ENCODE data around the gene VMAC. TPM values are rescaled to one million over a fixed set of nuclear protein-coding genes. Genes with fewer than 3 reads are reported as not detected.

The VMAC gene
- total RNA-seq, 1 donor from 2014 or later = 3.9 TPM

DNA sequence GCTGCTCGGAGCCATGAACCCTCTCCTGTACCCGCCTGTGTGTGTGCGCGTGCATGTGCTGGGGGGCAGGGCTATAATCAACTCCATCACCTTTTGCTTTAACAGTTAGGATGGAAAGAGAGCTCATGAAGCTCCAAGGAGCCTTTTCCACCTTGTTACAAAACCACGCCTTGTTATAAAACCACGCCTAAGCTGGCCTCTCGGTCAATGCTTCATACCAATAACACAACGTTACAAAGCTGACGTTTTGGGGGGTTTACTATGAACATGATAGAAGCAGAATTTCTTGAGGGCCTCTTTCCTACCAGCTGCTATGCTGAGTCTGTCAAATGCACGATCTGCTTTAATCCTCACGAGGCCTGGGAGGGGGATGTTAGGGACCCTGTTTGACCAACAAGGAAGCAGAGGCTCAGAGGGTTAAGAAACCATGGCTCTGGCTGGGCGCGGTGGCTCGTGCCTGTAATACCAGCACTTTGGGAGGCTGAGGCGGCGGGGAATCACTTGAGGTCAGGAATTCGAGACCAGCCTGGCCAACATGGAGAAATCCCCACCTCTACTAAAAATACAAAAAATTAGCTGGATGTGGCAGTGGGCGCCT is 21.3 kb downstream of the VMAC start:
- peaks cover 13% of the 10 kb centered on the region for H3K36me3 Mint-ChIP-seq (ENCODE audit: low read depth, unreplicated experiment)
- TF ChIP-seq CTCF (IDR thresholded peaks at IDR 0.05; ENCODE audit: insufficient read depth, low read depth, low read length) = no peak
- no peak for TF ChIP-seq EZH2 (IDR thresholded peaks at IDR 0.05; ENCODE audit: insufficient read depth, low read length)
- H3K4me1 Mint-ChIP-seq (ENCODE audit: low read depth, unreplicated experiment) = no peaks in the 10 kb centered on the region
- Histone ChIP-seq H3K36me3 (ENCODE audit: insufficient read depth, low read length) (peaks cover 38% of the 10 kb centered on the region), H3K4me3 (ENCODE audit: insufficient read depth, low read depth, low read length) (no peak overlapping the region), H3K27ac (ENCODE audit: low read depth, low read length) (no peak overlapping the region), H4K20me1 (ENCODE audit: insufficient read depth, low read length) (peaks cover 1% of the 10 kb centered on the region), H3K9ac (ENCODE audit: low read length) (no peak overlapping the region), H3K4me2 (ENCODE audit: low read length) (no peak overlapping the region), H3K27me3 (ENCODE audit: insufficient read depth, low read length) (no peaks in the 10 kb centered on the region), H3K4me1 (ENCODE audit: insufficient read depth, low read length) (no peaks in the 10 kb centered on the region), H2AFZ (ENCODE audit: low read depth, low read length) (no peak overlapping the region), H3K9me3 (ENCODE audit: insufficient read depth, low read depth, low read length) (no peaks in the 10 kb centered on the region), H3K79me2 (ENCODE audit: insufficient read depth, low read length) (no peaks in the 10 kb centered on the region)
- H3K27me3 Mint-ChIP-seq (ENCODE audit: low read depth, unreplicated experiment) = no peaks in the 10 kb centered on the region
- H3K9me3 Mint-ChIP-seq (ENCODE audit: unreplicated experiment) = no peaks in the 10 kb centered on the region
- H3K4me3 Mint-ChIP-seq (ENCODE audit: unreplicated experiment) = no peak overlapping the region
- FAIRE-seq (no peak), DNase-seq (ENCODE audit: low read depth) (no peak)
- H3K27ac Mint-ChIP-seq (ENCODE audit: unreplicated experiment) = no peak overlapping the region

DNA sequence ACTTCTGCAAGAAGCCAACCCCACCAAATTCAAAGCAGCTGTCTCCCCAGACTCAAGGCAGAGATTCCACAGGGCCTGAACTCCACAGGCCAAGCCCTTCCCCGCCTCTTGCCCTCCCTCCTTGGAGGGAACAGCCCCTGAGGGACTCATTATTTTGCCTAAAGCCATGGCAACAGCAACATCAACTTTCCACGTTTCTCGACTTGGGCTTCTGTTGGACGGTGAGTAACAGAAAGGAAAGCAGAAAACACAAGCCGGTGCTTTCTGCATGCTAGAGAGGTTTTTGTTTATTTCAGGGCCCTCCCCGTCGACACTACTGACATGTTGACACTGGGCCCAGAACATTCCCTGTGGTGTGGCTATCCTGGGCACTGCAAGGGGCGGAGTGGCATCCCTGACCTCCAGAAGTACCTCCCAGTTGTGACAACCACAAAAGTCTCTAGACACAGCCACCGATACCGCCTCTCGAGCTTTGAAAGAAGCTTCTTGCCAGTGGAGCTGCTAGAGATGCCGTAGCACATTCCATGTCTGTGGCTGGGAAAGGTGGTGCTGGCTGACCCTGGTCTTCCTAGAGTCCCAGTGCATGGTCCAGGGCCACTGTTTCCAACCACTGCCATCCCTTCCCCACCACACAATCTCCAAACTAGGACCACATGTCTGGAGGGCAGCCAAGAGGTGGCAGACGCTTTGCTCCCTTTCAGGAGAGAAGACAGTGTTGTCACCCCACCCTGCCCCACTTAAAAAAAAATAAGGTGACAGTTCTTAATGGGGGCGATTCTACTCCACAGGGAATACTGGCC is 22.2 kb downstream of the VMAC start:
- H3K4me3 ChIP-seq (ENCODE audit: insufficient read depth, low read depth, low read length) = no peak overlapping the region
- peaks cover 5% of the 10 kb centered on the region for H4K20me1 ChIP-seq (ENCODE audit: insufficient read depth, low read length)
- no peaks in the 10 kb centered on the region for H3K4me1 Mint-ChIP-seq (ENCODE audit: low read depth, unreplicated experiment)
- no peaks in the 10 kb centered on the region for H3K9me3 Mint-ChIP-seq (ENCODE audit: unreplicated experiment)
- H2AFZ ChIP-seq (ENCODE audit: low read depth, low read length) = no peak overlapping the region
- H3K4me2 ChIP-seq (ENCODE audit: low read length) = no peak overlapping the region
- peaks cover 37% of the 10 kb centered on the region for H3K36me3 ChIP-seq (ENCODE audit: insufficient read depth, low read length)
- FAIRE-seq (no peak), DNase-seq (ENCODE audit: low read depth) (no peak)
- no peaks in the 10 kb centered on the region for H3K27me3 Mint-ChIP-seq (ENCODE audit: low read depth, unreplicated experiment)
- no peak overlapping the region for H3K9ac ChIP-seq (ENCODE audit: low read length)
- H3K4me3 Mint-ChIP-seq (ENCODE audit: unreplicated experiment) = no peak overlapping the region
- H3K27ac ChIP-seq (ENCODE audit: low read depth, low read length) = no peak overlapping the region
- H3K79me2 ChIP-seq (ENCODE audit: insufficient read depth, low read length) = no peaks in the 10 kb centered on the region
- H3K27me3 ChIP-seq (ENCODE audit: insufficient read depth, low read length) = no peaks in the 10 kb centered on the region
- no peaks in the 10 kb centered on the region for H3K9me3 ChIP-seq (ENCODE audit: insufficient read depth, low read depth, low read length)
- TF ChIP-seq CTCF (IDR thresholded peaks at IDR 0.05; ENCODE audit: insufficient read depth, low read depth, low read length) (no peak), EZH2 (IDR thresholded peaks at IDR 0.05; ENCODE audit: insufficient read depth, low read length) (no peak)
- H3K4me1 ChIP-seq (ENCODE audit: insufficient read depth, low read length) = no peaks in the 10 kb centered on the region
- H3K27ac Mint-ChIP-seq (ENCODE audit: unreplicated experiment) = no peak overlapping the region
- peaks cover 11% of the 10 kb centered on the region for H3K36me3 Mint-ChIP-seq (ENCODE audit: low read depth, unreplicated experiment)

DNA sequence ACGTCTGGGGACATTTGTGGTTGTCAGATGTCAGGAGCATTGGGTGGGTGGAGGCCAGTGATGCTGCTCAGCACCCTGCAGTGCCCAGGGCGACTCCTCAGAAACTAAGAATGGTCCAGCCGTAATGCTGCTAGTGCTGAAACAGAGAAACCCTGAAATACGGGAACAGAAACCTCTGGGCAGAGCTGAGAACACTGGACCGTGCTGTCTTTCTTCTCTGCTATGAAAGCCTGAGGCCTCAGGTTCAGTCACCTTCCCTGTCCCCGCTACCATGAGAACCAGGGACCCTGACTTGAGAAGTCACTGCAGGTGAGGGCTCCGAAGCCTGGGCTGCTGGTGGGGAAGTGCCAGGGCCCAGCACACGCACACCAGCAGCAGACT is 22.8 kb downstream of the VMAC start:
- Histone ChIP-seq H3K4me1 (ENCODE audit: insufficient read depth, low read length) (no peaks in the 10 kb centered on the region), H3K27me3 (ENCODE audit: insufficient read depth, low read length) (no peaks in the 10 kb centered on the region), H3K79me2 (ENCODE audit: insufficient read depth, low read length) (no peaks in the 10 kb centered on the region), H2AFZ (ENCODE audit: low read depth, low read length) (no peak overlapping the region), H3K9ac (ENCODE audit: low read length) (no peak overlapping the region), H3K4me2 (ENCODE audit: low read length) (no peak overlapping the region), H3K36me3 (ENCODE audit: insufficient read depth, low read length) (peaks cover 39% of the 10 kb centered on the region), H3K27ac (ENCODE audit: low read depth, low read length) (no peak overlapping the region), H3K4me3 (ENCODE audit: insufficient read depth, low read depth, low read length) (no peak overlapping the region), H4K20me1 (ENCODE audit: insufficient read depth, low read length) (peaks cover 5% of the 10 kb centered on the region), H3K9me3 (ENCODE audit: insufficient read depth, low read depth, low read length) (no peaks in the 10 kb centered on the region)
- no peak for TF ChIP-seq CTCF (IDR thresholded peaks at IDR 0.05; ENCODE audit: insufficient read depth, low read depth, low read length)
- no peak for TF ChIP-seq EZH2 (IDR thresholded peaks at IDR 0.05; ENCODE audit: insufficient read depth, low read length)
- DNase-seq (ENCODE audit: low read depth) (no peak), FAIRE-seq (no peak)
- Mint-ChIP-seq H3K36me3 (ENCODE audit: low read depth, unreplicated experiment) (peaks cover 9% of the 10 kb centered on the region), H3K27ac (ENCODE audit: unreplicated experiment) (no peak overlapping the region), H3K4me3 (ENCODE audit: unreplicated experiment) (no peak overlapping the region), H3K4me1 (ENCODE audit: low read depth, unreplicated experiment) (no peaks in the 10 kb centered on the region), H3K9me3 (ENCODE audit: unreplicated experiment) (no peaks in the 10 kb centered on the region), H3K27me3 (ENCODE audit: low read depth, unreplicated experiment) (no peaks in the 10 kb centered on the region)
